ENCODE data around the gene DCAF12L2.
"Not testable (repeated sequence)": the region's sequence is repeated elsewhere in the genome, so short reads cannot be mapped to it uniquely, and the experiment has no call there.

The DCAF12L2 gene

DNA sequence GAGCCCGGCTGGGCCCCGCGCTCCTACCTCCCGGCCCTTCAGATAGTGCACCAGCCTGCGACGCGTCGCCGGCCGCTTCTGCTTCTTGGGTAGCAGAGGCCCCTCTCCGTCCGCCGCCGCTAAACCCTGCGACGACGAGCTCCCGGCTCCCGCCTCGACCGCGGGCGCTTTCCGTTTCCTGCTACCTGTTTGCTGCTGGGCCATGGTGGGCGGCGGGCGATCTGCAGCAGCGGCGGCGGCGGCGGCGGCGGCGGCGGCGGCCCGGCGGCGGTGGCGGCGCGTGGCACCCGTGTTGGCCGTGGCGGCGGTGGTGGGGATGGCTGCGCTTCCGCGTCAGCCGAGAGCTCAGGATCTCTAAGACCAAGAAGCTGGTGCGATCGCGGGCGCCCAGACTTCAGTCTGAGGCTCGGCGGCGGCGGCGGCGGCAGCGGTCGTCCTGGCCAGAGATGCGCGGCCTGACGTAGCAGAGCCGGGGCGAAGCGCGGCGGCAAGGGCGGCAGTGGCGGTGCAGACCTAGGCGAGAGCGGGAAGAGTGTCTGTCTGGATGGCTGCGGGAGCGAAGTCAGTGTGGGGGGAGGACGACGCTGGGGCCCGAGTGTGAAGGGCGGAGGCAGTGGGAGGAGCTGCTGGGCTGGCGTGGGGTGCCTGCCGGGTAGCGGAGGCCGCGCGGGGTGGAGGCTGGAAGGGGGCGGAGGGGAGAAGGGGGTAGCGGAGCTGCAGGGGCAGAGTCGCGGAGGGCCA lies at the start of gene DCAF12L2:
Gene DCAF12L2 (minus strand): TSS at position 569 of the 741 bp plus-strand sequence. CDS start 365 bp downstream, at position 204.
- no peak for DNase-seq

DNA sequence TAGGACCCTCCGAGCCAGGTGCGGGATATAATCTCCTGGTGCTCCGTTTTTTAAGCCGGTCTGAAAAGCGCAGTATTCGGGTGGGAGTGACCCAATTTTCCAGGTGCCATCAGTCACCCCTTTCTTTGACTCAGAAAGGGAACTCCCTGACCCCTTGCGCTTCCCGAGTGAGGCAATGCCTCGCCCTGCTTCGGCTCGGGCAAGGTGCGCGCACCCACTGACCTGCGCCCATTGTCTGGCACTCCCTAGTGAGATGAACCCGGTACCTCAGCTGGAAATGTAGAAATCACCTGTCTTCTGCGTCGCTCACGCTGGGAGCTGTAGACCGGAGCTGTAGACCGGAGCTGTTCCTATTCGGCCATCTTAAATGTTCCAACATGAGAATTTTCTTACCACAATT lies 24.8 kb upstream of the DCAF12L2 start:
- not testable (repeated sequence) for DNase-seq

DNA sequence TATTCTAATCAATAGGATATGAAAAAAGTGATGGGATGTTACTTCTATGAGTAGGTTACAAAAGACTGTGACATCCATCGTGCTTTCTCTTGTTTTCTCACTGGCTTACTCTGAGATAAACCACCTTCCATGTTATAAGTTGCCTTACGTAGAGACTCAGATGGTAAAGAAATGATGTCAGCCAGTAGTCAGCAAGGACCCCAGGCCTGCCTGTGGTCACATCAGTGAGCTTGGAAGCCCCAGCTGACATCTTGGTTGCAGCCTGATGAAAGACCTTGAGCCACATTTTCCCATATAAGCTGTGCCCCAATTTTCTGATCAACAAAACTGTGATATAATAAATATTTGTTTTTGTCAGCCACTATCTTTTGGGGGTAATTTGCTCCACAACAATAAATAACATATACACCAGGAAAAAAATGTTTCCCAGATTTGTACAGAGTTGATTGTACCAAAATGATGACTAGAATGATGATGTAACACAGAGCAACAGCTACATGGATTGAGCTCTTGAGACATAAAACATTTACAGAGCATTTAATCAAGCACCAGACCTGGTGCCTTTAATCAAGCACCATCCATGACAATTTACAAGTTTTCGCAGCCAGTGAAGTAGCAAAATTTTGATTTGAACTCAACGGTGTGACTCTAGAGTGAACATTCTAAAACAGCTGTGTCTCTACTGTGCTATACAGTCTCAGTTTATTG lies 11.2 kb upstream of the DCAF12L2 start:
- DNase-seq = no peak

DNA sequence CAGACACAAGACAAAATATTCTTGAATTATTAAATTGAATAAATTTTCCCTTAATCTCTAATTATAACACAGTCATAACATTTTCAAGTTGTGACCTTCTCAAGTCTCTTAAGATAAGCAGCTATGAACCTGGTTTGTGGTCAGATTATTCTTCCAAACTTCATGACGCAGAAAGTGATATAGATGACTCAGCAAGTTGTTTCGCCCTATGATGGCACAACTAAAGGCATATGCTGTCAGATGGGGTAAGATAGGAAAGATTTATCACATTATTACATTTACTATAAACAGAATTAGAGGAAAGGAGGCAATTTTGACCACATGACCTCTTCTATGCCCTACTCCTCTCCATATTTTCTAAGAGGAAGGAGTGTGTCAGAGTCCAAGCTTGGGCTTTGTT lies 4.6 kb upstream of the DCAF12L2 start:
- DNase-seq = no peak

DNA sequence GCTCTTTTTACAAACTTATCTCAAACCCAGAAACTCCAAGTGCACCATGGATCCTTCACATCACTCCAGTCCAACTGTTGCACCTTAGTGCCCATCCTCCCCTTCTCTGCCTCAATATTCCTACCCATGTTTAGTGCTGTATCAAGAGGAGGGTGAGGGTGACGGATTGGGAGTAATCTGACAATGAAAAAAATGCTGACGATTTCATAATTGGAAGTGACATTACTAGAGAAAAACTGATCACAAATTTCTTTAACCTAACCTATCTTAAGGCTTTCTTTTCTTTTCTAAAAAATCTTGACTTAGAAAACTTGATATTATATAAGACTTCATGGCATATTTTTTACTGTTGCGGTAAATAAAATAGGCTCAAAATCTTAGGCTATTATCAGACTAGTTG lies 1.5 kb upstream of the DCAF12L2 start:
- no peak for DNase-seq

DNA sequence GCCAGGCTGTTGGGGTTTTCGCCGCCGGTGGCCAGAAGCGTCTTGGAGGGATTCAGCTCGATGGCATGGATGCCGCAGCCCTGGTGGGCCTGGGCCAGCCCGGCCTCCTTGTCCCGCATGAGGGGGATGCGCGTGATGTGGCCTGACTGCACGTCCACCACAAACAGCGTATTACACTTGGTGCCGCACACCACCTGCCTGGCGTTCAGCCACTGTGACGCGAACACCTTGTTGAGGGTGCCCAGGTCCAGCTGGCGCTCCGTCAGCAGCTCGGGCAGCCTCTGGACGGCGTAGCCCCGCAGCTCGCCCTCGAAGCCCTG lies 728 bp downstream of the DCAF12L2 start:
- DNase-seq = no peak

DNA sequence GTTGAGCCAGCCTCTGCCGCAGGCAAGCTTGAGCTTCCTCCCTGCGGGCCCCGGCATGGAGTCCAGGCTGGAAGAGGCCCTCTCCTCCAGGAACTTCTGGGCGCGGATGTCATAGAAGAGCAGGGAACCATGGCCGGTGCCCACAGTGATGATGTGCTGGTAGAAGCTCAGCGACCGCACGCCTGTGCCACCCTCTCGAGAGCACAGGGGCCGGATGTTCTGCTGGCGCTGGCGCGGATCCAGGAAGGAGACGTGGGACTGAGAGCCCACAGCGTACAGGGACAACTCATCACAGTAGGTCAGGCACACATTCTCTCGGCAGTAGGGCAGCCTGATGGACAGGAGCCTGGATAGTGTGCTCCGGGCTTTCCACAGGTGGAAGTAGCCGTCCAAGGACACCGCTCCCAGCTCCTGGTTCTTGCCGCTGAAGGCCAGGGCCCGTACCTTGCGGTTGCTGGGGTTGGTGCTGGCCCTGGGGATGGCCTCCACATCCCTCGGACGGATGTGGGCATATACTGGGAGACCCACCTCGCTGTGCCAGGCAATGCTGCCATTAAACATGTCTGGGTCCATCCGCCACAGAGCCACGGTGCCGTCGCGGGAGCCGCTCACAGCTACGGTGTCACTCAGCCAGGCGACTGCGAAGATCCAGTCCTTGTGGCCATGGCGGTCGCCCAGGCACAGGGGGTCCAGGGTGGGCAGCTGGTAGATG lies 1.2 kb downstream of the DCAF12L2 start:
- no peak for DNase-seq

DNA sequence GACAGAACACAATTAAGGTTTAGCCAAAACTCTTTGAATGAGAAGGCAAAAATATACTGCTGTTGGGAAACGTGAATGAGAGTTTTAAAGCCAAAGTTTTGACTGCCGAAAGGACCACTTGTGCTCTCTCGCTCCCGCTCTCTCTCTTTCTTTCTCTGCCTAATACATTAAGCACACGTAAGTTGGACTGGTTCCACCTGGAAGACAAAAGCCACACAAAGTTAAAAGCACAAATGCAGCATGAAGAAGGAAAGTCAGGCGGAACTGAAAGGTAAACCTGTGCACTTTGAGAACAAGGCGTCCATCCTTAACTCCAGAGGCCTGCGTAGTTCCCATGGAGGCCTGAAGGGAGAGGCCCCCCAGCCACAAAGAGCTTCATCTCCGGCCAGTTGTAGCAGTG lies 1.9 kb downstream of the DCAF12L2 start:
- no peak for DNase-seq

DNA sequence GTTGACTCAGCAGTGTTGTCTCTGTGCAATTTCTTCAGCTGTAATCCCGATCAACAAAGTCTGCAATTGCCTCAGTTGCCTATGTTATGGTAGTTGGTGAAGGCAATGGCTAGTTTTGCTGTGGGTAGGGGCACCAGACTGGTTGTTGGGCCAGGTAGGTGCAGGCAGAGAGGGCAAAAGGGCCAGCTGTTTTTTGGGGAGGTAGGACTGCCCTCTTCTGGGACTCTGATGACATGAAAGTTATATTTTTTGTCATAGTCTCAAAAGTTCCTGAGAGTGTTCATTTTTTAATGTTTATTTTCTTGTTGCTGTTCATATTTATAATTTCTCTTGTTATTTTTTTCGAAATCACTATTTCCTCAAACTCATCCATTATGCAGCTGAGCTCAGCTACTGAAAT lies 25.1 kb downstream of the DCAF12L2 start:
- DNase-seq = no peak

DNA sequence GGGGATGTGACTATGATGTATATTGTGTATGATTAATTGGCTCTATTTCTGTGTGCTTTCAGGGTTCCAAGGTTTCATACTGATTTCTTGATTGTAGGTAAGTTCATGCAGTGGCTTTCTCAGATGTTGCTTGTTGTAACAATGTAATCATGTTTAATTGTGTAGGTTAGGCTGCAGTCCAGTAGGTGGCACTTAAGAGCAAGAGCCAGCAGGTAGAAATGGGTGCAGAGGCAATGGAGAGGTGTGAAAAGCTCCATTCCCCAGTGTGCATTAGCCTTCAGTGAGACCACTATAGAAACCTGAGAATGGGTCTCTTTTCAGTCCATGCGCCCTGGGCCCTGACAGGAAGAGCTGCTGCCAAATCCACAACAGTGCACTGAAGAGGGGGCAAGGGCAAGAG lies 28.2 kb downstream of the DCAF12L2 start:
- no peak for DNase-seq

DNA sequence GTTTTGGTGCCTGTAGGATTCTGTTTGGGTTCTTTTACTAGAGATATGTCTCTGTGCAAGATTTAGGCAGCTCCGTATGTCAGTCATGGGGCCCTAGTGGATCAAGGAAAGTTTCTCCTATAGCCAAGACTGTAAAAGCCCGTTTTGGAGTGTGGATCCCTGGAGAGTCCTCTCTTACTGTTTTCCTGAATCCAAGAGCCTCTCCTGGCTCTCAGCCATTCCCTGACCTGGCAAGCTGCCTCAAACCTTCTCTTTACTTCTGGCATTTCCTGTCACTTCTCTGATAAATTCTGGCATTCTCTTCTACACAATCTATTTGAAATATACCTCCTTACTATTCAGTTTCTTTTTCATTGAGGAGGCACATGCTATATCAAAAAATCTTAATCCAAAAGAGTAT lies 41.4 kb downstream of the DCAF12L2 start:
- DNase-seq = no peak

All from stimulated activated CD4-positive, alpha-beta T cell treated with anti-CD3 and anti-CD28 coated beads, Interleukin-4, amount 100 ng/mL, for 24 hours (primary cell).